GM19023 (cell line): ENCODE results near the gene CLVS2.

Experiments
- ATAC-seq: cut with Tn5 transposase; IDR thresholded peaks from one replicate; pipeline ENCODE4 v1.9.1; 2021; ENCODE audit warnings: mild to moderate bottlenecking, moderate library complexity; ENCODE audit not compliant: unreplicated experiment

The CLVS2 gene

GRCh38 chr6:122995921-122996793 lies at the start of gene CLVS2:
Gene CLVS2 (plus strand): TSS chr6:122996235. CDS start chr6:122997778, 1,543 bp downstream.
- no peak for ATAC-seq

GRCh38 chr6:122947355-122947754 lies 48.7 kb upstream of the CLVS2 start:
- no peak for ATAC-seq

- no peak for ATAC-seq
Measured at GRCh38 chr6:122953766-122954165, 42.3 kb upstream of the CLVS2 start.

GRCh38 chr6:122956376-122956775 lies 39.7 kb upstream of the CLVS2 start:
- no peak for ATAC-seq

- no peak for ATAC-seq
Measured at GRCh38 chr6:122962000-122962624, 33.9 kb upstream of the CLVS2 start.

GRCh38 chr6:122969999-122970533 lies 26.0 kb upstream of the CLVS2 start:
- no peak for ATAC-seq

- no peak for ATAC-seq
Measured at GRCh38 chr6:122977180-122977579, 18.9 kb upstream of the CLVS2 start.

GRCh38 chr6:122984393-122984792 lies 11.6 kb upstream of the CLVS2 start:
- ATAC-seq, result no peak

- no peak for ATAC-seq
Measured at GRCh38 chr6:122994256-122994655, 1.8 kb upstream of the CLVS2 start.

- ATAC-seq, result no peak
Measured at GRCh38 chr6:122996794-122997505, 915 bp downstream of the CLVS2 start.

- ATAC-seq, result no peak
Measured at GRCh38 chr6:122997541-122998150, 1.6 kb downstream of the CLVS2 start.

- ATAC-seq, result no peak
Measured at GRCh38 chr6:122998403-122998975, 2.5 kb downstream of the CLVS2 start.

GRCh38 chr6:123000244-123000770 lies 4.3 kb downstream of the CLVS2 start:
- ATAC-seq, result no peak

GRCh38 chr6:123001540-123001939 lies 5.5 kb downstream of the CLVS2 start:
- no peak for ATAC-seq

- no peak for ATAC-seq
Measured at GRCh38 chr6:123007885-123008284, 11.8 kb downstream of the CLVS2 start.

- ATAC-seq, result no peak
Measured at GRCh38 chr6:123009059-123009458, 13.0 kb downstream of the CLVS2 start.

GRCh38 chr6:123014835-123015234 lies 18.8 kb downstream of the CLVS2 start:
- no peak for ATAC-seq

- ATAC-seq, result no peak
Measured at GRCh38 chr6:123016431-123017103, 20.5 kb downstream of the CLVS2 start.

GRCh38 chr6:123017104-123017682 lies 21.2 kb downstream of the CLVS2 start:
- no peak for ATAC-seq
